Measurements from ENCODE around the gene KIAA0586.

KIAA0586 gene

GRCh38 chr14:58428118-58428683 lies 682 bp downstream of the KIAA0586 start:
- TF ChIP-seq CTCF (IDR thresholded peaks at IDR 0.05; ENCODE audit: insufficient read depth, missing control alignments) = no peak
- FAIRE-seq = no peak
- no peak for DNase-seq (ENCODE audit: insufficient read length, low spot score)

- no peak for FAIRE-seq
- no peak for TF ChIP-seq CTCF (IDR thresholded peaks at IDR 0.05; ENCODE audit: insufficient read depth, missing control alignments)
- no peak for DNase-seq (ENCODE audit: insufficient read length, low spot score)
These were observed 2.6 kb downstream of the KIAA0586 start for GRCh38 chr14:58430156-58430555.

- DNase-seq (ENCODE audit: insufficient read length, low spot score) (no peak), FAIRE-seq (no peak)
- TF ChIP-seq CTCF (IDR thresholded peaks at IDR 0.05; ENCODE audit: insufficient read depth, missing control alignments) = no peak
These were observed 12.0 kb downstream of the KIAA0586 start for GRCh38 chr14:58439476-58439875.

- no peak for DNase-seq (ENCODE audit: insufficient read length, low spot score)
- no peak for FAIRE-seq
- no peak for TF ChIP-seq CTCF (IDR thresholded peaks at IDR 0.05; ENCODE audit: insufficient read depth, missing control alignments)
These were observed 17.1 kb downstream of the KIAA0586 start for GRCh38 chr14:58444627-58445026.

GRCh38 chr14:58455593-58456265 lies 28.2 kb downstream of the KIAA0586 start:
- no peak for FAIRE-seq
- TF ChIP-seq CTCF (IDR thresholded peaks at IDR 0.05; ENCODE audit: insufficient read depth, missing control alignments) = no peak
- no peak for DNase-seq (ENCODE audit: insufficient read length, low spot score)

GRCh38 chr14:58460772-58461171 lies 33.3 kb downstream of the KIAA0586 start:
- FAIRE-seq = no peak
- no peak for TF ChIP-seq CTCF (IDR thresholded peaks at IDR 0.05; ENCODE audit: insufficient read depth, missing control alignments)

GRCh38 chr14:58463147-58463546 lies 35.6 kb downstream of the KIAA0586 start:
- FAIRE-seq = no peak
- DNase-seq (ENCODE audit: insufficient read length, low spot score) = no peak
- no peak for TF ChIP-seq CTCF (IDR thresholded peaks at IDR 0.05; ENCODE audit: insufficient read depth, missing control alignments)

More at GRCh38 chr14:58460772-58461171, 33.3 kb downstream of the KIAA0586 start:
- no peak for DNase-seq (ENCODE audit: insufficient read length, low spot score)

Data from D721Med (cell line).